ENCODE data around the gene HFE.
"Not testable (repeated sequence)": the region's sequence is repeated elsewhere in the genome, so short reads cannot be mapped to it uniquely, and the experiment has no call there.

DNA sequence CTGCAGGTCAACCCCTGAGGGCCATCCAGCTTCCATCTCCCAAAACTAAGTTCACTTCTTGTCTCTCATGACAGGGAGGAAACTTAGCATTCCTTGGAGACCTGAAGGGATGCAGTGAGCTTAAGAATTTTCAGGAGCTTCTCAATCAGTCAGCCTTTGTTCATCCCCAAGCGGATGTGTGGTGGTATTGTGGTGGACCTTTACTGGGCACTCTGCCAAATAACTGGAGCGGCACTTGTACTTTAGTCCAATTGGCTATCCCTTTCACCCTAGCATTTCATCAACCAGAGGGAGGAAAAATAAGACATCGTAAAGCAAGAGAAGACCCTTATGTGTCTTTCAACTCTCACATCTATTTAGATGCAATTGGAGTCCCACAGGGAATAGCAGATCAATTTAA is 9.2 kb upstream of the HFE start:
- TF ChIP-seq EZH2 (IDR thresholded peaks at IDR 0.05; ENCODE audit: low read length), result not testable (repeated sequence)
- TF ChIP-seq, protein P1, sequence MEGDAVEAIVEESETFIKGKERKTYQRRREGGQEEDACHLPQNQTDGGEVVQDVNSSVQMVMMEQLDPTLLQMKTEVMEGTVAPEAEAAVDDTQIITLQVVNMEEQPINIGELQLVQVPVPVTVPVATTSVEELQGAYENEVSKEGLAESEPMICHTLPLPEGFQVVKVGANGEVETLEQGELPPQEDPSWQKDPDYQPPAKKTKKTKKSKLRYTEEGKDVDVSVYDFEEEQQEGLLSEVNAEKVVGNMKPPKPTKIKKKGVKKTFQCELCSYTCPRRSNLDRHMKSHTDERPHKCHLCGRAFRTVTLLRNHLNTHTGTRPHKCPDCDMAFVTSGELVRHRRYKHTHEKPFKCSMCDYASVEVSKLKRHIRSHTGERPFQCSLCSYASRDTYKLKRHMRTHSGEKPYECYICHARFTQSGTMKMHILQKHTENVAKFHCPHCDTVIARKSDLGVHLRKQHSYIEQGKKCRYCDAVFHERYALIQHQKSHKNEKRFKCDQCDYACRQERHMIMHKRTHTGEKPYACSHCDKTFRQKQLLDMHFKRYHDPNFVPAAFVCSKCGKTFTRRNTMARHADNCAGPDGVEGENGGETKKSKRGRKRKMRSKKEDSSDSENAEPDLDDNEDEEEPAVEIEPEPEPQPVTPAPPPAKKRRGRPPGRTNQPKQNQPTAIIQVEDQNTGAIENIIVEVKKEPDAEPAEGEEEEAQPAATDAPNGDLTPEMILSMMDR (optimal IDR thresholded peaks at IDR 0.05 in 1 of 3, IDR thresholded peaks at IDR 0.05 in 1 of 3, conservative IDR thresholded peaks at IDR 0.05 in 1 of 3; ENCODE audit: extremely low read depth in 1 of 3, insufficient read depth in 2 of 3, low read length in 3 of 3), result not testable (repeated sequence)

Data from keratinocyte (primary cell).